HL-60 (cell line): ENCODE results near the gene DCC.

Experiments used
- DNase-seq, 2 experiments: peaks; one replicate each; pipeline ENCODE4 v3.0.0-alpha.2; 2010 to 2020; ENCODE audit warnings: low read depth in 1 of 2, low spot score in 1 of 2
- H3K27ac ChIP-seq: fragments of 250-450 bp; sonication (Bioruptor Pico); replicated peaks from 2 replicates; pipeline ENCODE4 v1.5.1; 2020; ENCODE audit warnings: mild to moderate bottlenecking, moderate library complexity
- H3K27me3 ChIP-seq: fragments of 250-450 bp; sonication (Bioruptor Pico); 2 replicates; pipeline ENCODE4 v1.5.1; 2021; ENCODE audit warnings: mild to moderate bottlenecking, moderate library complexity; ENCODE audit not compliant: insufficient read depth, poor library complexity, severe bottlenecking
- H3K4me3 ChIP-seq: replicated peaks from 2 replicates; pipeline ENCODE4 v1.5.1; 2011; ENCODE audit warnings: mild to moderate bottlenecking, control low read depth, low read length; ENCODE audit not compliant: insufficient read depth
- CTCF ChIP-seq: IDR thresholded peaks from one replicate; pipeline ENCODE4 v1.5.1; 2011; ENCODE audit warnings: low read length, control low read depth, inconsistent platforms; ENCODE audit not compliant: insufficient read depth
- GABPA ChIP-seq: IDR thresholded peaks from 2 replicates; pipeline ENCODE4 v1.6.1; 2012; ENCODE audit warnings: low read depth
- POLR2AphosphoS5 ChIP-seq: IDR thresholded peaks from 2 replicates; pipeline ENCODE4 v1.6.1; 2012; ENCODE audit warnings: low read depth
- SPI1 ChIP-seq: IDR thresholded peaks from 2 replicates; pipeline ENCODE4 v1.6.1; 2012; ENCODE audit warnings: low read depth, mild to moderate bottlenecking, borderline replicate concordance
- TF ChIP-seq, protein P1 (sequence below): IDR thresholded peaks from 2 replicates; pipeline ENCODE4 v1.6.1; 2012; ENCODE audit warnings: low read depth; ENCODE audit not compliant: insufficient replicate concordance

The DCC gene

DNA sequence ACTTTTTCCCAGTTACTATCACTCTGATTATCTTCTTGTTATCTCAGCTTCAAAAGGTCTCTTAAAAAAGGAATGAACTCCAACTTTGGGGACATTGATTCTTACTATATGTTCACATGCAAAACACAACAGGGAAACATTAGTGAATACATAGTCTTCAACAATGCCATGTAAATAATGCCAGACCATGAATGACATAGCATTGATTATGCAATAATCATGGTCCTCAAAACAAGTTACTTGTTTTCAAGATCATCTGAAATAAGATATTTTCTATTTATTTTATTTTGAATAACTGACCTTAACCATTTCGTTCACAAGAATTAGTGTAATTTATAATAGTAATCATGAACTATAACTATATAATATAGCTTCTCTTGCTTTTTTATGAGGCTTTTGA lies 982.2 kb downstream of the DCC start:
- H3K4me3 ChIP-seq: no peak overlapping the region
- DNase-seq: no peak
- no peak for TF ChIP-seq GABPA
- no peak for TF ChIP-seq SPI1
- TF ChIP-seq CTCF: no peak

GRCh38 chr18:53324353-53324752 lies 984.4 kb downstream of the DCC start:
- Histone ChIP-seq H3K27ac (no peak overlapping the region), H3K4me3 (no peak overlapping the region), H3K27me3 (no peaks in the 10 kb centered on the region)
- DNase-seq: no peak
- TF ChIP-seq, protein P1, sequence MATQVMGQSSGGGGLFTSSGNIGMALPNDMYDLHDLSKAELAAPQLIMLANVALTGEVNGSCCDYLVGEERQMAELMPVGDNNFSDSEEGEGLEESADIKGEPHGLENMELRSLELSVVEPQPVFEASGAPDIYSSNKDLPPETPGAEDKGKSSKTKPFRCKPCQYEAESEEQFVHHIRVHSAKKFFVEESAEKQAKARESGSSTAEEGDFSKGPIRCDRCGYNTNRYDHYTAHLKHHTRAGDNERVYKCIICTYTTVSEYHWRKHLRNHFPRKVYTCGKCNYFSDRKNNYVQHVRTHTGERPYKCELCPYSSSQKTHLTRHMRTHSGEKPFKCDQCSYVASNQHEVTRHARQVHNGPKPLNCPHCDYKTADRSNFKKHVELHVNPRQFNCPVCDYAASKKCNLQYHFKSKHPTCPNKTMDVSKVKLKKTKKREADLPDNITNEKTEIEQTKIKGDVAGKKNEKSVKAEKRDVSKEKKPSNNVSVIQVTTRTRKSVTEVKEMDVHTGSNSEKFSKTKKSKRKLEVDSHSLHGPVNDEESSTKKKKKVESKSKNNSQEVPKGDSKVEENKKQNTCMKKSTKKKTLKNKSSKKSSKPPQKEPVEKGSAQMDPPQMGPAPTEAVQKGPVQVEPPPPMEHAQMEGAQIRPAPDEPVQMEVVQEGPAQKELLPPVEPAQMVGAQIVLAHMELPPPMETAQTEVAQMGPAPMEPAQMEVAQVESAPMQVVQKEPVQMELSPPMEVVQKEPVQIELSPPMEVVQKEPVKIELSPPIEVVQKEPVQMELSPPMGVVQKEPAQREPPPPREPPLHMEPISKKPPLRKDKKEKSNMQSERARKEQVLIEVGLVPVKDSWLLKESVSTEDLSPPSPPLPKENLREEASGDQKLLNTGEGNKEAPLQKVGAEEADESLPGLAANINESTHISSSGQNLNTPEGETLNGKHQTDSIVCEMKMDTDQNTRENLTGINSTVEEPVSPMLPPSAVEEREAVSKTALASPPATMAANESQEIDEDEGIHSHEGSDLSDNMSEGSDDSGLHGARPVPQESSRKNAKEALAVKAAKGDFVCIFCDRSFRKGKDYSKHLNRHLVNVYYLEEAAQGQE: no peak
- no peak for TF ChIP-seq GABPA
- TF ChIP-seq CTCF: no peak
- TF ChIP-seq SPI1: no peak
- TF ChIP-seq POLR2AphosphoS5: no peak

More for the DNA sequence above, 982.2 kb downstream of the DCC start:
- no peak overlapping the region for H3K27ac ChIP-seq
- no peaks in the 10 kb centered on the region for H3K27me3 ChIP-seq

DNA sequence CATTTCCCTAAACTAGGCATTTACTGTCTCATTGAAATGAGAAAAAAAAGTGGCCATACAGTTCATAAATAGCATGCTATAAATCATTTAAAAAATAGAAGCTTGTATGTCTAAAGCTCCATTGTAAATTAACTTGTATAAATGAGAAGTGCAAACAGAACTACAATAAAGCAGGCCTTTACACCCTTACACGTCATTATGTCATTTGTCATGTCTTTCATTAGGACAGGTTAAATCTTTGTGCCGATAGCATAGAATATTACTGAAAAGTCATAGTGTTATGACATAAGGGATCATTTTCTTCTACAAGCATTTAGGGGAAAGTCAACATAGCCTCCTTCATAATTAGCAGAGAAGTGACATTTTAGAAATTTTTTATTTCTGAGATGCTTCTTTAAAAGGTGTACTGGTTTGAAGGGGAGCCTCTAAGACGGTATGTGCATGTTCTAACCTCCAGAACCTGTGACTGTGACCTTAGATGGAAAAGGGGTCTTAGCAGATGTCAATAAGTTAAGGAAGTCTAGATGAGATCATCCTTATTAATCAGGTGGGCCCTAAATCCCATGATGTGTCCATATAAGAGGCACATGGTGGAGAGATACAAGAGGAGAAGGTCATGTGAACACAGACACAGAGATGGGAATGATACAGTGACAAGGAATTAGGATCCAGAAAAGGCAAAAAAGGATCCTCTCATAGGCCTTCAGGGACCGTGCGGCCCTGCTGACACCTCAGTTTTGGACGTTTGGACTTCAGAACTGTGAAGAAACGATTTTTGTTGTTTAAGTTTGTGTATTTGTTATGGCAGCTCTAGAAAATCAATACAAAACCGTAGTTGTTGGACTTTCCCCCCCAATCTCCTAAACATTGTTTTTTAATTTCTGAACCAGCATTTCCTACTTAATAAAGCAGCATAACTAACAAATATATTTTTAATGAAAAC lies 1020.8 kb downstream of the DCC start:
- Histone ChIP-seq H3K27me3 (no peaks in the 10 kb centered on the region), H3K4me3 (no peak overlapping the region), H3K27ac (no peak overlapping the region)
- TF ChIP-seq GABPA (no peak), POLR2AphosphoS5 (no peak), SPI1 (no peak), CTCF (no peak)
- TF ChIP-seq, protein P1: no peak
- DNase-seq: no peak

GRCh38 chr18:53375621-53376020 lies 1035.6 kb downstream of the DCC start:
- TF ChIP-seq, protein P1: no peak
- TF ChIP-seq POLR2AphosphoS5 (no peak), CTCF (no peak), GABPA (no peak), SPI1 (no peak)
- Histone ChIP-seq H3K27me3 (no peaks in the 10 kb centered on the region), H3K27ac (no peak overlapping the region), H3K4me3 (no peak overlapping the region)
- DNase-seq: no peak
